Suprapubic skin (tissue), 3 donors: ENCODE measurements around the gene POC1A.

Experiments
- CTCF ChIP-seq, 2 donors: fragments of 200-600 bp in 1 of 2; fragments of 450-650 bp in 1 of 2; sonication (generic) in 1 of 2; IDR thresholded peaks; one replicate each; pipeline ENCODE4 v1.5.1; 2016 to 2019; ENCODE audit warnings: antibody characterized with exemption in 2 of 2, mild to moderate bottlenecking in 1 of 2, moderate library complexity in 1 of 2
- EP300 ChIP-seq: sonication (generic); formaldehyde crosslinking; IDR thresholded peaks from one replicate; pipeline ENCODE4 v1.6.1; 2017; ENCODE audit warnings: antibody characterized with exemption

- TF ChIP-seq CTCF (IDR thresholded peaks at IDR 0.05): no peak
- TF ChIP-seq EP300: no peak
These were observed 23.1 kb downstream of the POC1A start for GRCh38 chr3:52130966-52131622.
